Measurements from ENCODE around the gene YJEFN3.

- TF ChIP-seq, protein P1, sequence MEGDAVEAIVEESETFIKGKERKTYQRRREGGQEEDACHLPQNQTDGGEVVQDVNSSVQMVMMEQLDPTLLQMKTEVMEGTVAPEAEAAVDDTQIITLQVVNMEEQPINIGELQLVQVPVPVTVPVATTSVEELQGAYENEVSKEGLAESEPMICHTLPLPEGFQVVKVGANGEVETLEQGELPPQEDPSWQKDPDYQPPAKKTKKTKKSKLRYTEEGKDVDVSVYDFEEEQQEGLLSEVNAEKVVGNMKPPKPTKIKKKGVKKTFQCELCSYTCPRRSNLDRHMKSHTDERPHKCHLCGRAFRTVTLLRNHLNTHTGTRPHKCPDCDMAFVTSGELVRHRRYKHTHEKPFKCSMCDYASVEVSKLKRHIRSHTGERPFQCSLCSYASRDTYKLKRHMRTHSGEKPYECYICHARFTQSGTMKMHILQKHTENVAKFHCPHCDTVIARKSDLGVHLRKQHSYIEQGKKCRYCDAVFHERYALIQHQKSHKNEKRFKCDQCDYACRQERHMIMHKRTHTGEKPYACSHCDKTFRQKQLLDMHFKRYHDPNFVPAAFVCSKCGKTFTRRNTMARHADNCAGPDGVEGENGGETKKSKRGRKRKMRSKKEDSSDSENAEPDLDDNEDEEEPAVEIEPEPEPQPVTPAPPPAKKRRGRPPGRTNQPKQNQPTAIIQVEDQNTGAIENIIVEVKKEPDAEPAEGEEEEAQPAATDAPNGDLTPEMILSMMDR (IDR thresholded peaks at IDR 0.05): no peak
- no peak for TF ChIP-seq POLR2AphosphoS5 (IDR thresholded peaks at IDR 0.05; ENCODE audit: low read depth, low read length)
- no peak for TF ChIP-seq SIN3A (IDR thresholded peaks at IDR 0.05; ENCODE audit: borderline replicate concordance, insufficient read depth, low read depth, low read length)
Observed at GRCh38 chr19:19523177-19523576, 5.5 kb upstream of the YJEFN3 start.
